HG03025 (cell line): ENCODE data around the gene KCNQ1OT1.

ENCODE experiments used
- ATAC-seq: cut with Tn5 transposase; IDR thresholded peaks from one replicate; pipeline ENCODE4 v1.9.1; 2021; ENCODE audit warnings: mild to moderate bottlenecking, moderate library complexity; ENCODE audit not compliant: unreplicated experiment, low FRiP score

KCNQ1OT1 gene

GRCh38 chr11:2704356-2704755 lies 4.6 kb upstream of the KCNQ1OT1 start:
- no peak for ATAC-seq

GRCh38 chr11:2703363-2704141 lies 3.8 kb upstream of the KCNQ1OT1 start:
- no peak for ATAC-seq

GRCh38 chr11:2702771-2703362 lies 3.1 kb upstream of the KCNQ1OT1 start:
- no peak for ATAC-seq

GRCh38 chr11:2701898-2702434 lies 2.2 kb upstream of the KCNQ1OT1 start:
- no peak for ATAC-seq

GRCh38 chr11:2701230-2701629 lies 1.4 kb upstream of the KCNQ1OT1 start:
- ATAC-seq, result no peak

- no peak for ATAC-seq
Observed at GRCh38 chr11:2700415-2701211, 819 bp upstream of the KCNQ1OT1 start.

- ATAC-seq, result no peak
Observed at GRCh38 chr11:2699185-2699530, 636 bp downstream of the KCNQ1OT1 start.

- no peak for ATAC-seq
Observed at GRCh38 chr11:2698386-2699184, 1.2 kb downstream of the KCNQ1OT1 start.

GRCh38 chr11:2697866-2698265 lies 1.9 kb downstream of the KCNQ1OT1 start:
- no peak for ATAC-seq

GRCh38 chr11:2696455-2696854 lies 3.3 kb downstream of the KCNQ1OT1 start:
- no peak for ATAC-seq

GRCh38 chr11:2694995-2695939 lies 4.5 kb downstream of the KCNQ1OT1 start:
- no peak for ATAC-seq

GRCh38 chr11:2694495-2694894 lies 5.3 kb downstream of the KCNQ1OT1 start:
- no peak for ATAC-seq

- ATAC-seq, result no peak
Observed at GRCh38 chr11:2693271-2694261, 6.2 kb downstream of the KCNQ1OT1 start.

GRCh38 chr11:2691991-2692875 lies 7.6 kb downstream of the KCNQ1OT1 start:
- ATAC-seq, result no peak

- no peak for ATAC-seq
Observed at GRCh38 chr11:2691355-2691761, 8.4 kb downstream of the KCNQ1OT1 start.

- no peak for ATAC-seq
Observed at GRCh38 chr11:2690596-2691354, 9.0 kb downstream of the KCNQ1OT1 start.
